ENCODE results near the gene MYBPC2.

DNA sequence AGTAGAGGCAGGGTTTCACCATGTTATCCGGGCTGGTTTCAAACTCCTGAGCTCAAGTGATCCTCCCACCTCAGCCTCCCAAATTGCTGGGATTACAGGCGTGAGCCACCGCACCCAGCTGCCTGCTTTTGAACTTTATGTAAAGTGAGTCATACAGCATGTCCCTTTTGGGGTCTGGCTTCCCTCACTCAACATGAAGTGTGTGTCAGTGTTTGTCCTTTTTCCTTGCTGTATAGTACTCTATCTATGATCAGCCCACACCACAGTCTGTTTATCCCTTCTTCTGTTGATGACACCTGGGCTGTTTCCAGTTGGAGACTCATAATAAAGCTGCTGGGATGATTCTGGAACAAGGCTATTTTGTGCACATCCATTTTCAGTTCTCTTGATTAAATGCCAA lies 11.9 kb upstream of the MYBPC2 start:
- TF ChIP-seq, protein P1, sequence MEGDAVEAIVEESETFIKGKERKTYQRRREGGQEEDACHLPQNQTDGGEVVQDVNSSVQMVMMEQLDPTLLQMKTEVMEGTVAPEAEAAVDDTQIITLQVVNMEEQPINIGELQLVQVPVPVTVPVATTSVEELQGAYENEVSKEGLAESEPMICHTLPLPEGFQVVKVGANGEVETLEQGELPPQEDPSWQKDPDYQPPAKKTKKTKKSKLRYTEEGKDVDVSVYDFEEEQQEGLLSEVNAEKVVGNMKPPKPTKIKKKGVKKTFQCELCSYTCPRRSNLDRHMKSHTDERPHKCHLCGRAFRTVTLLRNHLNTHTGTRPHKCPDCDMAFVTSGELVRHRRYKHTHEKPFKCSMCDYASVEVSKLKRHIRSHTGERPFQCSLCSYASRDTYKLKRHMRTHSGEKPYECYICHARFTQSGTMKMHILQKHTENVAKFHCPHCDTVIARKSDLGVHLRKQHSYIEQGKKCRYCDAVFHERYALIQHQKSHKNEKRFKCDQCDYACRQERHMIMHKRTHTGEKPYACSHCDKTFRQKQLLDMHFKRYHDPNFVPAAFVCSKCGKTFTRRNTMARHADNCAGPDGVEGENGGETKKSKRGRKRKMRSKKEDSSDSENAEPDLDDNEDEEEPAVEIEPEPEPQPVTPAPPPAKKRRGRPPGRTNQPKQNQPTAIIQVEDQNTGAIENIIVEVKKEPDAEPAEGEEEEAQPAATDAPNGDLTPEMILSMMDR (IDR thresholded peaks at IDR 0.05), result no peak
- TF ChIP-seq POLR2AphosphoS5 (IDR thresholded peaks at IDR 0.05; ENCODE audit: low read depth, low read length) (no peak), REST (IDR thresholded peaks at IDR 0.05; ENCODE audit: insufficient read depth in 1 of 2, low read depth in 2 of 2, low read length in 1 of 2) (no peak), SIN3A (IDR thresholded peaks at IDR 0.05; ENCODE audit: borderline replicate concordance, insufficient read depth, low read depth, low read length) (no peak)
